Endothelial cell (in vitro differentiated cells): Measurements from ENCODE around the gene MRPL27. TPM values are rescaled to one million over a fixed set of nuclear protein-coding genes. Genes with fewer than 3 reads are reported as not detected.

Source experiments
- DNase-seq: peaks from one replicate; pipeline ENCODE4 v3.0.0; 2021; ENCODE audit warnings: low spot score
- H3K27ac Mint-ChIP-seq: one replicate; pipeline ENCODE4 v1.8.0; 2021; ENCODE audit warnings: mixed read lengths, inconsistent platforms; ENCODE audit not compliant: unreplicated experiment
- H3K27me3 Mint-ChIP-seq: one replicate; pipeline ENCODE4 v1.8.0; 2021; ENCODE audit warnings: mild to moderate bottlenecking, moderate library complexity, mixed read lengths, inconsistent platforms; ENCODE audit not compliant: unreplicated experiment
- H3K36me3 Mint-ChIP-seq: one replicate; pipeline ENCODE4 v1.8.0; 2021; ENCODE audit warnings: mild to moderate bottlenecking, low read depth, mixed read lengths, inconsistent platforms; ENCODE audit not compliant: unreplicated experiment
- H3K4me1 Mint-ChIP-seq: one replicate; pipeline ENCODE4 v1.8.0; 2021; ENCODE audit warnings: mild to moderate bottlenecking, mixed read lengths, inconsistent platforms; ENCODE audit not compliant: unreplicated experiment
- H3K4me3 Mint-ChIP-seq: one replicate; pipeline ENCODE4 v1.8.0; 2021; ENCODE audit warnings: mild to moderate bottlenecking, mixed read lengths, inconsistent platforms; ENCODE audit not compliant: unreplicated experiment
- H3K9me3 Mint-ChIP-seq: one replicate; pipeline ENCODE4 v1.8.0; 2021; ENCODE audit warnings: mixed read lengths, inconsistent platforms; ENCODE audit not compliant: unreplicated experiment
- total RNA-seq: library from RNA; stranded (reverse); fragmentation: NEBNext Ultra II Directional; extraction: Animal tissue kit (Norgen Biotek cat#: 25700); gene quantifications from one replicate; pipeline ENCODE4 v1.2.1, GENCODE V29; 2021; ENCODE audit not compliant: unreplicated experiment
- TF ChIP-seq, protein P1 (sequence below): fragments of 200-600 bp; sonication (generic); IDR thresholded peaks from one replicate; pipeline ENCODE4 v1.5.0; 2021; ENCODE audit warnings: antibody characterized with exemption; ENCODE audit not compliant: unreplicated experiment

Gene MRPL27
- total RNA-seq, 1 donor from 2014 or later: 38.9 TPM

DNA sequence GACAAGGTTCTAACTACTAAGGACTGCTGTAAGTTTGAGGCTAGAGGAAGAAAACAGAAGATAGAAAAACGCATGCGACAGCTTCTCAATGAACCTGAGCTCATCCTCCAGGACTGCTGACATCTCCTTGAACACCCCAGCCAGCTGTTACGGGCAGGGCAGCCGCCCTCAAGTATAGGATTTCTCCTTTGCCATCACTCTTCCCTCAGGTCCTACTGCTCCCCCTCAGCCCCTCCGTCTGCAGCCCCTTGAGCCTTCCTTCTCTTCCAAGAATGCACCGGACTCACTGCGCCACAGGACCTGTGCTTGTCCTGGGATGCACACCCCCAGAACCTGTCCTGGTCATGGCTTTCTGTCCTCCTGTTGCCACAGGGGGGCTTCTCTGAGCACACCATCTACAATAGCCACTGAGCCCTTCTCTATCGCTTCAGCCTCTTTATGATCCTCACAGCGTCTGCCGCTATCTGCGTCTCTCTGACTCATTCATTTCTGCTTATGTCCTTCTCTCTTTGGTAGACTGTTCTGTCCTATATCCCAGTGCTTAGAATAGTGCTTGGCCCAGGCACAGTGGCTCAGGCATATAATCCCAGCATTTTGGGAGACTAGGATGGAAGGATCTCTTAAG, 42.7 kb downstream of the MRPL27 start:
- Mint-ChIP-seq H3K4me3 (no peak overlapping the region), H3K36me3 (peaks cover 4% of the 10 kb centered on the region), H3K4me1 (peaks cover 10% of the 10 kb centered on the region)

DNA sequence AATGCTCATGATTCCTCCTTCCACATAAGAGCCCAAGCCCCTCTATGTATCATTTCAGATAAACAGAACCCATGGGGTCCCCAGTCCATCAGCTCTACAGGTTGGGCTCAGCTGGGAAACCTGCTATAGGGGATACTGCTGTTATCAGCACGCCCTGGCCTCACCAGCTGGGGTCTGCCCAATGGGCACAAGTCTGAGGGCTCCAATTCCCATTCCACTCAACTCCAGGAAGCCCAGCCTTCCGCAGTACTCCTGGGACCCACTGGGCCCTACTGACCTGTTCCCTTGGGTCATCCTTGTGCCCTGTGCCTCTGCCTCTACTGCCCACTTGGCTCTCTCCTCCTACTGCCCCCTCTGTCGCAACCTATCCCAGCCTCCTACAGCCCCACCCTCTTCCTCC, 43.3 kb downstream of the MRPL27 start:
- DNase-seq: no peak
- H3K27me3 Mint-ChIP-seq: peaks cover 8% of the 10 kb centered on the region
- H3K4me3 Mint-ChIP-seq: no peak overlapping the region
- H3K36me3 Mint-ChIP-seq: peaks cover 4% of the 10 kb centered on the region
- H3K9me3 Mint-ChIP-seq: no peaks in the 10 kb centered on the region
- H3K4me1 Mint-ChIP-seq: peaks cover 10% of the 10 kb centered on the region
- TF ChIP-seq, protein P1, sequence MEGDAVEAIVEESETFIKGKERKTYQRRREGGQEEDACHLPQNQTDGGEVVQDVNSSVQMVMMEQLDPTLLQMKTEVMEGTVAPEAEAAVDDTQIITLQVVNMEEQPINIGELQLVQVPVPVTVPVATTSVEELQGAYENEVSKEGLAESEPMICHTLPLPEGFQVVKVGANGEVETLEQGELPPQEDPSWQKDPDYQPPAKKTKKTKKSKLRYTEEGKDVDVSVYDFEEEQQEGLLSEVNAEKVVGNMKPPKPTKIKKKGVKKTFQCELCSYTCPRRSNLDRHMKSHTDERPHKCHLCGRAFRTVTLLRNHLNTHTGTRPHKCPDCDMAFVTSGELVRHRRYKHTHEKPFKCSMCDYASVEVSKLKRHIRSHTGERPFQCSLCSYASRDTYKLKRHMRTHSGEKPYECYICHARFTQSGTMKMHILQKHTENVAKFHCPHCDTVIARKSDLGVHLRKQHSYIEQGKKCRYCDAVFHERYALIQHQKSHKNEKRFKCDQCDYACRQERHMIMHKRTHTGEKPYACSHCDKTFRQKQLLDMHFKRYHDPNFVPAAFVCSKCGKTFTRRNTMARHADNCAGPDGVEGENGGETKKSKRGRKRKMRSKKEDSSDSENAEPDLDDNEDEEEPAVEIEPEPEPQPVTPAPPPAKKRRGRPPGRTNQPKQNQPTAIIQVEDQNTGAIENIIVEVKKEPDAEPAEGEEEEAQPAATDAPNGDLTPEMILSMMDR: no peak
- H3K27ac Mint-ChIP-seq: no peak overlapping the region

More for the DNA sequence above, 42.7 kb downstream of the MRPL27 start:
- TF ChIP-seq, protein P1: no peak
- no peak overlapping the region for H3K27ac Mint-ChIP-seq
- no peak for DNase-seq
- H3K9me3 Mint-ChIP-seq: no peaks in the 10 kb centered on the region
- peaks cover 8% of the 10 kb centered on the region for H3K27me3 Mint-ChIP-seq

DNA sequence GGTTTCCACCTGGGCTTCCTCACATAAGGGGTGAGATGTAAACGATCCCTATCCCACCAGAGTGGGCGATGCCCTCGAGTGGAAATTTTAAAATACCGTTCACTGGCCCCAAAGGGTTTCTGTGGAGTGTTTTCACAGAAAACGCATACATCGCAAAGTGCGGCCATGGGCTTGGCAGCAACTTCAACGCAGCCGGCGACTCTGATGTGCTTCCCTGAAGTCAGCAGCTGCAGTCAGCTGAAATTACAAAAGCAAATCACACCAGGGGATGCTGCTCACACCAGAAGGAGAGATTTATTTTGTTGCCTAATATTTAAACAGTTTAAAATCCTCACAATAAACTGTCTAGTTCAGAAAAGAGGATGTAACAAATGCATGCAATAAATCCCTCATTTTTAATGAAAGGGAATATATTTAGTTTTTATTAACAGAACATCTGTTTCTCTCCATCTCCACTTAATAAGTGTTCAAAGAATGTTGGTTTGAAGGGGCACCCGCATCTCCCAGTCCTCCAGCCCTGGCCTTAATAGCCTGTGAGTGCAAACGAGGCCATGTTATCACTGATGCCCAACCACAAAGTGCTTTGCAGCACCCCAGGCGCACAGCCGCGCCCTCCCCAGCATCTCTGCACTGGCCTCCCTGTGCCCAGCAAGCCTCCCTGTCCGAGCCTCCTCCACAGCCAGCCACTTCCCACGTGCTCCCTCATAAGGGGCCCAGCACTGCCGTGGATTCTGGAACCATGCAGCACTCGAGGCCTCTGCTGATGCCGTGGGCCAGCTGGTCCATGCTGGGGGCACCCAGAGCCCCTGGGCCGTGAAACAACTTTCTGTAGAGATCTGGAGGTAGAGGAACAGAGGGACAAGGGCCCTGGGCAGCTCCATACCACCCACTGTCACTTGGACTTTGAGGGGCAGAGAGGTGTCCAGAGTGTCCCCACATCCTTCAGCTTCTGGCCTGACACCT, 44.3 kb downstream of the MRPL27 start:
- no peaks in the 10 kb centered on the region for H3K9me3 Mint-ChIP-seq
- DNase-seq: no peak
- peaks cover 8% of the 10 kb centered on the region for H3K4me1 Mint-ChIP-seq
- no peak overlapping the region for H3K27ac Mint-ChIP-seq
- H3K4me3 Mint-ChIP-seq: no peak overlapping the region
- H3K36me3 Mint-ChIP-seq: peaks cover 4% of the 10 kb centered on the region
- TF ChIP-seq, protein P1: no peak
- peaks cover 8% of the 10 kb centered on the region for H3K27me3 Mint-ChIP-seq

DNA sequence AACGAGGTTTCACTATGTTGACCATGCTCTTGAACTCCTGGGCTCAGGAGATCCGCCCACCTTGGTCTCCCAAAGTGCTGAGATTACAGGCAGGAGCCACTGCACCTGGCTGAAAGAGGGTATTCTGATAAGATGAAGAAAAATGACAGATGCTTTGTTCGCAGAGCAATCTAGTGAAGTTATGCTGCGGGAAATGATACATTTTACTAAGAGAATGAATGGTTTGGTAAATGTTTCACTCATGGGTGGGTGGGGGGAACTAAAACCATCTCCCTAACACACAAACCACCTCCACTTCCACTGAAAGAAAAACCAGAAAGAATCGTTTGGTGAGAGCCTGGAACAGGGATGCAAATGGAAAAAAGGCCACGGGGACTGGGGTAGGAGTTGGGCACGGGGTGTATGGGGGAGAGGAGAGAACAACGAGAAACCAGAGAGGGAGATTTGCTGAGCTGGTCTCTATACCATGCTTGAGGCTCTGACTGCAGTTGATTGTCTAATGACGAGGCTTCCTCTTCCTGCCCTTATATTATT, 46.1 kb downstream of the MRPL27 start:
- Mint-ChIP-seq H3K27me3 (peaks cover 10% of the 10 kb centered on the region), H3K27ac (no peak overlapping the region), H3K4me1 (peaks cover 7% of the 10 kb centered on the region), H3K9me3 (no peaks in the 10 kb centered on the region), H3K36me3 (peaks cover 4% of the 10 kb centered on the region), H3K4me3 (no peak overlapping the region)
- DNase-seq: no peak
- TF ChIP-seq, protein P1: no peak
